Measurements from ENCODE around the gene FOXO3. TPM values are rescaled to one million over a fixed set of nuclear protein-coding genes. Genes with fewer than 3 reads are reported as not detected.

FOXO3 gene
- total RNA-seq, 1 donor from 2014 or later, result 41.4 TPM

GRCh38 chr6:108625581-108625980 lies 64.9 kb downstream of the FOXO3 start:
- no peak overlapping the region for H3K4me3 ChIP-seq (ENCODE audit: low read depth, low read length)
- no peak for TF ChIP-seq CTCF (IDR thresholded peaks at IDR 0.05; ENCODE audit: insufficient read depth, low read length, poor library complexity, severe bottlenecking)
- H3K27me3 ChIP-seq (ENCODE audit: control insufficient read depth, insufficient read depth, low read length), result no peaks in the 10 kb centered on the region
- H3K36me3 ChIP-seq (ENCODE audit: control insufficient read depth, insufficient read depth, low read length), result no peaks in the 10 kb centered on the region
- DNase-seq (ENCODE audit: low read depth), result no peak

GRCh38 chr6:108626777-108627176 lies 66.1 kb downstream of the FOXO3 start:
- Histone ChIP-seq H3K36me3 (ENCODE audit: control insufficient read depth, insufficient read depth, low read length) (no peaks in the 10 kb centered on the region), H3K27me3 (ENCODE audit: control insufficient read depth, insufficient read depth, low read length) (no peaks in the 10 kb centered on the region), H3K4me3 (ENCODE audit: low read depth, low read length) (no peak overlapping the region)
- no peak for DNase-seq (ENCODE audit: low read depth)
- TF ChIP-seq CTCF (IDR thresholded peaks at IDR 0.05; ENCODE audit: insufficient read depth, low read length, poor library complexity, severe bottlenecking), result no peak

- Histone ChIP-seq H3K4me3 (ENCODE audit: low read depth, low read length) (no peak overlapping the region), H3K36me3 (ENCODE audit: control insufficient read depth, insufficient read depth, low read length) (no peaks in the 10 kb centered on the region), H3K27me3 (ENCODE audit: control insufficient read depth, insufficient read depth, low read length) (no peaks in the 10 kb centered on the region)
- TF ChIP-seq CTCF (IDR thresholded peaks at IDR 0.05; ENCODE audit: insufficient read depth, low read length, poor library complexity, severe bottlenecking), result no peak
- DNase-seq (ENCODE audit: low read depth), result no peak
These were observed 67.2 kb downstream of the FOXO3 start for GRCh38 chr6:108627692-108628550.

GRCh38 chr6:108630050-108630714 lies 69.5 kb downstream of the FOXO3 start:
- H3K4me3 ChIP-seq (ENCODE audit: low read depth, low read length), result no peak overlapping the region
- no peaks in the 10 kb centered on the region for H3K27me3 ChIP-seq (ENCODE audit: control insufficient read depth, insufficient read depth, low read length)
- no peaks in the 10 kb centered on the region for H3K36me3 ChIP-seq (ENCODE audit: control insufficient read depth, insufficient read depth, low read length)
- TF ChIP-seq CTCF (IDR thresholded peaks at IDR 0.05; ENCODE audit: insufficient read depth, low read length, poor library complexity, severe bottlenecking), result no peak
- DNase-seq (ENCODE audit: low read depth), result no peak

GRCh38 chr6:108632441-108632840 lies 71.7 kb downstream of the FOXO3 start:
- no peak for TF ChIP-seq CTCF (IDR thresholded peaks at IDR 0.05; ENCODE audit: insufficient read depth, low read length, poor library complexity, severe bottlenecking)
- Histone ChIP-seq H3K27me3 (ENCODE audit: control insufficient read depth, insufficient read depth, low read length) (no peaks in the 10 kb centered on the region), H3K36me3 (ENCODE audit: control insufficient read depth, insufficient read depth, low read length) (no peaks in the 10 kb centered on the region), H3K4me3 (ENCODE audit: low read depth, low read length) (no peak overlapping the region)
- DNase-seq (ENCODE audit: low read depth), result no peak
